Stimulated activated CD8-positive, alpha-beta memory T cell treated with anti-CD3 and anti-CD28 coated beads, Interleukin-12 subunit alpha, Interleukin-12 subunit beta, amount 100 ng/mL, for 24 hours (primary cell): ENCODE results near the gene PANK1.

Experiments used
- DNase-seq: peaks from one replicate; pipeline ENCODE4 v3.0.0-alpha.2; 2020; ENCODE audit errors: extremely low read depth

Gene PANK1

DNA sequence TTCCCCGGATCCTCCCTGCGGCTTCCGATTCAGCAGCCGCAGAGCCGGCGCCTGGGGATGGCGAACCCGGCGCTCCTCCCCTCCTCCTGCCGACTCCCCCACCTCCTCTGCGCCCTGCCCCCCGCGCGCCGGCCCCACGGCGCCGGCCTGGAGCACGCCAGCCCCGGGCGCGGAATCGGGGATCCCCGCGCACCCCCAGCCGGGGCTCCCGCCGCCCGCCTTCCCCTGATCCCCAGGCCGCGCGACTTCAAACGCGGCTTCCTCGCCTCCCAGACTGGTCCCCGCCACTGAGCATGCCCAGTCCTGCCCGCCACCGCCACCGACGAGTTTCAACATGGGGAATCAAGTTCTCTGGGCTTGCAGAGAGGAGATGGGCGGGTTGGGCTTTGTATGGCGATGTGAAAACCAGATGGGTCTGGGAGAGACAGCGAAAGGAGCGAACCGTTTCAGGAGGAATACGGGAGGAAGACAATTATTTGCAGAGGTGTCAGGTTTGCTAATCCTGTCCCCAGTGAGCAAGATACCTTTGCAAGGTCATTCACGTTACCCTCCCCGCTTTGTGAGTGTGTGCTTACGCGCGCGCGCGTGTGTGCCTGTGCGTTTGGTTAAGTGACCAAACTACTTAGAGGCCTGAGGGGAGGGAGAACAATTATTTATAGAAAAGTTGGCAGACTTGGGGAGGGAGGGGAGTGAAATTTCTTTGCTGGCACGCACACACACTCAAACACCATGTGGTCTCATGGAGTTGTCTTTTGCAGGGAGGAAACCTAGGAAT lies at the start of gene PANK1:
Gene PANK1, minus strand, starts transcription at position 276 of the 775 bp plus-strand sequence. CDS start 351 bp downstream, outside the sequence.
- peak; percentile 47 for DNase-seq

DNA sequence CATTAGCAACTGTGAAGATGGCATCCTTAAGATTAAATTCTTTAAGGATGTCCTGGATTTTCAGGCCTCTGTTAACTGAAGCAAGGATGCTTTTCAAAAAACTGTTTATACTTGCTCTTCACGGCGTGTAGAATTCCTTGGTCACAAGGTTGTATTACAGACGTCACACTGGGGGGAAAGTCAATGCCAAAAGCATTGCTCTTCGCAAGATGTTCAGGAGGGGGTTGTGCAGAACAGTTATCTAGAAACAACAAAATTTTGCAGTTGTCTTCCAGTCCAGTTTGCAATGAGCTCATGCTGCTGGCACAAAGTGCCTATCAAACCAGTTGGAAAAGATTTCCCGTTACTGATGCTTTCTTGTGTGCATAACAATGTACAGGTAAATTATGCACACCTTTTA lies 48.1 kb upstream of the PANK1 start:
- no peak for DNase-seq

DNA sequence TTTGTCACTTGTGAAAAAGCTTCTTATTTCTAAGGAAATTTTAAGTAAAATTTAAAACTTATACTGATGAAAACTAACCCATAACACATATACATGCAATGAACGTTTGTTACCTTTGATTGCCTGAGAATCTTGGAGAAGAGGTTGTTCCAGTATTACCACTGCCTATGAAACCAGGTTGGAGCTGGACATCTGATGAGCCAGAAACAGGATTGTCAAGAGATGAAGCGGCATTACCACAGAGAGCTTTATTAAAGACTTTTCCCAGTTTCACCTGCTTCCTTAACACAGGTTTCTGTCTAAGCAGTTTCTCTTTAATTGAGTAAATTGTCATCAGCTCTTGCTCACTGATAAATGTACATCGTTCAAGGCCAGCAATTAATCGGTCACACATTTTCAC lies 47.4 kb upstream of the PANK1 start:
- no peak for DNase-seq

DNA sequence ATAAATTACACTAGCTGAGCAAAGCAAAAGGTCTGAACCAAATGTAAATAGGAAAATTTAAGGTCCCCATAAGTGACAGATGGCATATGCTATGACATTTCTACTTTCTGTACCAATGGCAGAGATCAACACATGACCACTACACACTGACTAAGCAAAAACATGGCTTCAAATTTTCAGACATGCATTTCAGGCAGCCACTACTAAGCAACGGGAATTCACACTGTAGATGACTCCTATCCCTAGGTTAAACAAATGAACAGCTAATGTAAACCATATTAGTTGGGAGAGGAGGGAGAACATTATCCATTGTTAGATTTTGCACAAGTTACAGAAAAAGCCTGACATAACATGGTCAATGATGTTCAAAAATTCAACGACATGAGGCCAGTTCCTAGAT lies 45.0 kb upstream of the PANK1 start:
- no peak for DNase-seq

DNA sequence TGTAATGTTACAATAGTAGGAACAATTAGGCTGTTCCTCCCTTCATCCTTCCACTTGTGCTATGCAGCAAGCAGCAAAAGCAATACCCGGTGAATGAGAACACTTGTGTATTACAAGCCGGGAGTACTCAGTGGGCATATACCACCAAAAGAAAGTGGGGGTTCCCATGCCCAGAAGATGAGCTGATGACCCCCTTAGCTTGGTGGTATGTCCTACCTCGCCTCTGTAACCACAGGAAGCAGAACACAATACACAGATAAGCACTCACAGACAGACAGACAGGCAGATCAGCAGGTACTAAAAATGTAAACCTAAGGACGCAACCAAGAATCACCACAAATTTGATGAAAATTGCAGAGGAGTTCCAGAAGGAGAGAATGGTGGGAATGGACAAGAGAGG lies 40.9 kb upstream of the PANK1 start:
- no peak for DNase-seq

DNA sequence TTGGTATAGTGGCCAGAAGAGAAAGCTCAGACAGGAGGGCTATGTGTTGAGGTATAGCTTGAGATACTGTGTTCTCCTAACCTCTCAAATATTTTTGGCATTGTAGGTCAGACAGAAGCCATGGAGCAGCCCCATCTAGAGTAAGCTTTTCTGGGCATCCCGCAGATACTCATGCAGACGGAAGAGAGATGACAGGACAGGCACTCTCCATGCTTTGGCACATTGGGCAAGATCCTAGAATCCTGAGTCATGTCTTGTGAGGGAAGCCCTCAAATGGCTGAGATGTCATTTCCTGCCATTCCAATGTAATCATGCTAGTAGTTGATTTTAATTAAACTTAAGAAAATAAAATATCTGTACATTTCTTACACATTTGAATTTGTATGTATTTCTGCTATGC lies 39.6 kb upstream of the PANK1 start:
- DNase-seq, result no peak

DNA sequence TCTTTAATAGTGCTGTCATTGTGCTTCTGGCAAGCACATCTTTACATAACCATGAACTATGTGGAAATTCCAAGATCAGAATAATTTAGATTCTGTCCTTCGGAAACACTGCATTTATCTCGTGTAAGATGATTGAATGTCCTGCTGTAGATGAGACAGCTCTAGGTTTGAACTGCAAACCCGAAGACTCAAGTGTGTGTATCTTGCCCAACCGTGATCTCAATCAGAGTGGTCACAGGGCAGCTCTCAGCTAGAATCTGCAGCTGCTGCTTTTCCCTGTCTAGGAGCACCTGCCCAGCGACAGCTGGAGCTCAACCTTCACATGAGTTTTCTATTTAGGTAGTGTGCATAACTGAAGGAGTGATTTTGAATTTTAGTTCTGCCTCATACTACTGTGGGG lies 38.8 kb upstream of the PANK1 start:
- no peak for DNase-seq

DNA sequence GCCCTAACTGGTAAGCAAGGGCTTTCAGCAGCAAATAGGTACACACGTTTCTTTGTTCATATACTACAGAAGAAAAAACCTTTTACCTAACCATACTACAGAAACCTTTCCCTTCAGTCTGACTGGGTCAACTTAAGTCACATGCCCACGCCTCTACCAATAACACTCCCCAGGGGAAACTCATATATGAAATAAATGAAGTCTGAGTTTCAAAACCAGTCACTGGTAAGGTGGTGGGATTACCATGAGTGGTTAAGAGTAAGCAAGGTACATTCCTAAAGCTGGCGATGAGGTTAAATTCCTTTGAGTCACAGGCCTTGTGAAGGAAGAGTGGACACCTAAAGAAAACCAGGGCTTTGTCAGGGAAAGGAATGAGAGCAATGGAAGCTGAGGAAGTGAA lies 34.9 kb upstream of the PANK1 start:
- no peak for DNase-seq

DNA sequence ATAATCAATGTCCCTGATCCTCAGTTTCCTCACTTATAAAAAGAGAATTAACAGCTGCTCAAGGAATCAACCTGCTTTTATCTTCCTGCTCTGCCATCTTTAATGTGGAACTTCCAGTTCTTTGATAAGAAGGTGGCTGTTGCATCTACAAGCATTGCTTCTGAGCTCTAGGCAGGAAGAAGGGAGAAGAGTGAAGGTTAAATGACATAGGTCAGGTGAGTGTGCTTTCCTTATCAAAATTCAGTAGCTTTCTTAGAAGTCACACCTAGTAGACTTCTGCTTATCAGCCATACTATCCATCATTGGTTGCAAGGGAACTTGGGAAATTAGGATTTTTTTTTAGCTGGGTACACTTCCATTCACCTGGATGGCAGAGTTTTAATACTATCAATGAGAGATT lies 32.3 kb upstream of the PANK1 start:
- DNase-seq, result no peak

DNA sequence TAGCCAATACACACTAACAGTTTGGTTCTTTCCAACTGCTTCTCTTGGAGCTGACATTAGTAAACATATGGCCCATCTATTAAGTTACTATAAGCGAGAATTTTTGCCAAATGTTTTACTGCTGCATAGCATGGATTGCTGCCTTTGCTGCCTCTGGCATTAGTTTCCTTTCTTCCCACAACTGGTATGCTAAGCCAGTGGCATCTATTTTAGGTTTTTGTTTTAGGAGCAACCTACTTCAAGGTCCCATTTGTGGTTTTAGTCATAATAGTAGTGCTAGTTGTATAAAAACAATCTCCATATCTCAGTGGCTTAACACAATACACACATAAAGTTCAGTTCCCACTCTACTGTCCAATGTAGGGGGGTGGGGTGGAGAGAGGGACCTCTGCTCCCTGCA lies 25.9 kb upstream of the PANK1 start:
- DNase-seq, result no peak

DNA sequence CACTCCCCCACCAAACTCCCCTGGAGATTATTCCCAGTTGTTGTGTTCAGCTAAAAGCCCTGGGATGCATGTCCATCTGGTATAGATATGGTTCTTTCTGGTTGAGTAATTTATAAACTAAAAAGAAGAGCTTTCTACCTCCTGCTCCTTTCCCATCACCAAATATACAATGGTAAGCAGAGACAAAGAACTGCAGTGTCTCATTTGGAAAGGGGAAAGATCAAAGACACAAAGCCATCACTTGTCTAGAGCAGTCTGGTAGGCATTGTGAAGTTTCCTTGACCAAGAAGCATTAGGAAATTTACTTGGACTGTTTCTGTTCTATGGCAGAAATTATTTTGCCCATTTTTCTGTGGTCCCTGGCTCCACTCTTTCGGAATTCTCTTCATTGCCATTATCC lies 24.9 kb upstream of the PANK1 start:
- DNase-seq, result no peak

DNA sequence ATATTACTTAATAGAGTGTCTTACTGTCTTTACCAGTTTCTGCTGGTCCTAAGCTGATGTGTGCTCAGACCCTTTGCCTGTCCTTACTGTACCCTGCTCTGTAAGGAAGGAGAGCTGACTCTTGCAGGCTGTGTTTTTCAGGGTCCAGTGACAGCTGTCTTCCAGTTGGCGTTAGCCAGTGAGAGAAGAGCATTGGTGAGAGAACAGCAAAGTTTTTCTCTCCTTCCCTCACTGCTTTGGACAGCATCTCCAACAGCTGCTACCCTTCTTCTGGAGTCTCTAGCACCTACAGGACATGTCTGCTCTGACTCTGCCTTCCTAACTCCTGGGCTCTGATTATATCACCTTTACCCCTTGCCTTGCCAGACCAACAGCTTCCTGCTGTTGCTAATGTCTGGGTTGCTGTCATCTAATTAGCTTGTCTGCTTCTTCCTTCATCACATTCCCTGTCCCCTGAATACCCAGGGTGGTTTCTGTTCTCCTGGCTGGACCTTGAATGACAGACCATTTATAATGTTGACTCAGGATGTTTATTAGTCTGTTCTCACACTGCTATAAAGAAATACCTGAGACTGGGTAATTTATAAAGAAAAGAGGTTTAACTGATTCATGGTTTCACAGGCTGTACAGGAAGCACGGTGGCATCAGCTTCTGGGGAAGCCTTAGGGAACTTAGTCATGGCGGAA lies 23.5 kb upstream of the PANK1 start:
- DNase-seq, result no peak

DNA sequence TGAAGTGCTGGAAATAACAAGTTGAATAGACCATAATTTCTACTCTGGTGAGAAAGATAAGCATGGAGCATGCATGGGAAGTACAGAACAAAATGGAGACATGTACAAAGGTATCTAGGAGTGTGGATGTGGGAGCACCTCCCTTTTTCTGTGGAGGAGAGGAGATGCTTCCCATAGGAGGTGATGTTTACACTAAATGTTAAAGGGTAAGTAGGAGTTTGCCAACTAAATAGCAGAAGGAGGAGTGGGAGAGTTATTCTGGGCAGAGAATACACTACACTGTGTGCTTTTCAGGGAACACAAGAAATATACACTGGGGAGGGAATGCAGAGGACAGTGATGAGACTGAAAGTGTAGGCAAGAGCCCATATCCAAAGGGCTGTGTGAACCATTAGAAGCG lies 21.1 kb upstream of the PANK1 start:
- DNase-seq, result no peak

DNA sequence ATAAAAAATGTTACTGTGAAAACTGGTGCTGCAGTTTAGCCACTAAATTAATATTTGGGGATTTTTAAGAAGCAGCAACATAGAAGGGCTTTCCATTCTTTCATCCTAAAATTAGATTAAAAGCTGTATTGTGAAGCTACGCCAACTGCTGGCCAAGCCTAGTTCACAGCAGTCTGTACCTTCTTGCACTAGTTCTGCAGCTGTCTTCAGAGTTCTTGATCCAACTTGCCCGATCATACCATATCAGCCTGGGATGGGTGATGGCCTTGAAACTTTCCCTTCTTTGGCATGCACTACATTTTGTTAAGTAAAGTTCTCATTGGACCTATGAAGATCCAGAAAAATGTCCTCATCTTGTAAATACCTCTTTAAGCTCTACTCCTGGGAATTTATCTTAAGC lies 20.3 kb upstream of the PANK1 start:
- DNase-seq, result no peak

DNA sequence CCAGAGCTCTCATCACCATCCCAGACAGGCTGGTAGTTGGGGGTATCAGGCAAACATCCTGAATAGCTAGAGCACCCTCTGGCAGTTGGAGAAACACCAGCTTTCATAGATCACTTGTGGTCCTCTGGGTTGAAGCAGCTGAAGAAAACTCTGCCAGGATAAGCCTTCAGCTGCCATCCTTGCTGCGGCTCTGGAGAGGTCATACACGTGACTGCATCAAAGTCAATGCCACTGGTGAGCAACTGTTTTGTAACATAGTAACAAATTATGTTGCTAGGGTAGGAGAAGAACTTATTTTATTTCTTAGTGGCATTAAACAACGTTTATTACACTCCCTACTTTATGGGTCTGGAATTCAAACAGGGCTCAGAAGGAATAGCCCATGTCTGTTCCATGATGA lies 19.2 kb upstream of the PANK1 start:
- no peak for DNase-seq

DNA sequence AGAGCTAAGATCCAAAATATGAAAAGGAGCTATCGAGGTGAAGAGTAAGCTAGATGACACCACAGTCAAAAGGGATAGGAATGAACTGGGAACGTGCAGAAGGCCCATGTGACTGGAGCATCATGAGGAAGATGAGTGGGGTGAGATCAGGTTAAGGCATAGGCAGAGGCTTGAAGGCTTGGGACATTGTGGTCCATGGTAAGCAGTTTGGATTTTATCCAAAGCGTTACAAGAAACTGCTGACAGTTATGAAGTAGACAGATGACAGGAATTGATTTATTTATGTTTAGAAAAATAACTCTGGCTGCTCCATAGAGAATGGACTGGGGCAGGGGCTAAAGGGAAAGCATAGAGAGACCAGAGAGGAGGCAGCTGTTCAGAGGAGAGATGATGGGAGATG lies 18.1 kb upstream of the PANK1 start:
- DNase-seq, result no peak

DNA sequence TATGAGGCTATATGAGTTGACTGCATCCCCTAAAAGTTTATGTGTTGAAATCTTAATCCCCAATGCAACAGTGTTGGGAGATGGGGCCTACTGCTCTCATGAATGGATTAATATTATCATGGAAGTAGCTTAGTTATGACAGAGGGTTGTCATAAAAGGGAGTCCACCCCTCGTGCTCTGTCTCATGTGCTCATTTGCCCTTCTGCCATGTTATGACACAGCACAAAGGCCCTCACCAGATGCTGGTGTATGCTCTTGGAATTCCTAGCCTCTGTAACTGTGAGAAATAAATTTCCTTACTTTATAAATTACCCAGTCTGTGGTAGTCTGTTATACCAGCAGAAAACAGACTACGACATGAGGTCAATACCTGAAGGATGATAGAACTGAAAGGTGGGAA lies 17.6 kb upstream of the PANK1 start:
- no peak for DNase-seq

DNA sequence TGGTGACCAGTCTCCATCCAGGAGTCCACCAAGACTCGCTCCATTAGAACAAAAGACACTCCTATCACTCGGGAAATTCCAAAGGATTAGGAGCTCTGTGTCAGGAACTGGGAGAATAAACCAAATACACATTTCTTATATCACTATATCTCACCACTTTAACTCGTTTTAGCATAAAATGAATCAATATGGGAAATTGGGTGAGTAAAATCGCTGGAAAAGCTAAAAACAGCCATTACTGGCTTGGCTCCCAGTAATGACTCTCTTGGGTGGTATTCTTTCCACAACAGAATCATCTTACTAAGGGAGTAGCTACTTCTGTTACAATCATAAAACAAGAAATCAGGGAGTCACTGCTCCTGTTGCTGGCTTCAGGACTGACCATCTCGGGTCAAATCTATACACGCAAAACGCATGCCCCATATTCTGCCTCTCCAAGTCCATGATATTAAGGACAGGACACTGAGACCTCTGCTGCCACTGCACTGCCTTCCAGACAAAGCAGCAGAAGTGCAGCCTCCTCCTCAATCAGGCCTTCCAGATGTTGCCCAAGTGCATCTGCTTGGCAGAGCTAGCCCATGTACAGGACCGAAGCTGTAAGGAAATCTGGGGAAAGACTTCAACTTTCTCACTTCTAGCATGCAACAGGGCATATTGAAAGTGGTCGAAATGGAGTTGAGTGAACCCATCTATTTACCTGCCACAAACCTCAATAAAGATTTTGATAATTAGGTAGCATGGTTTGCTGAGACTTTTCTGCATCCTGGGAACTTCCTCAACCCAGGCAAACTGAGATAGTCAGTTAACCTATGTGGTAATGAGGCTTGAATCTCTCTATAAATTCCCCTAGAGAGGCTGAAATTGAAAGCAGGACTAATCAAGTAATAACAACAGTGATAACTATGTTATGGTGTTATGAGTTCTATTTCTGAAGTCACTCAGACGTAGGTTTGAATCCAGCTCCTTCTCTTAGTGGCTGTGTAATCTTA lies 14.4 kb upstream of the PANK1 start:
- no peak for DNase-seq

DNA sequence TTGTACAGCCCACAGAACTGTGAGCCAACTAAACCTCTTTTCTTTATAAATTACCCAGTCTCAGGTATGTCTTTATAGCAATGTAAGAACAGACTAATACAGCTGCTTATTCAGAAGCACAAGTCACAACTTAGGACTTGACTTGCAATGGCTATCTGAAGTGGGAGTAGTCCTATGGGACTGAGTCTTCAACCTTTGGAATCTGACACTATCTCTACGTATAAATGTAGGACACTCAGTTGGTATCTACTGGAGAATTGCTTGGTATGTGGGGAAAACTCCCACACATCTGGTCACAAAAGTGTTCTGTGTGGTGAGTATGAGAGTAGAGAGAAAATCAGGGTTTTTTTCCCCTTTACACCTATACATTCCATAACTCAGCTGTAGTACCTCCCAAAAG lies 12.3 kb upstream of the PANK1 start:
- DNase-seq, result no peak

DNA sequence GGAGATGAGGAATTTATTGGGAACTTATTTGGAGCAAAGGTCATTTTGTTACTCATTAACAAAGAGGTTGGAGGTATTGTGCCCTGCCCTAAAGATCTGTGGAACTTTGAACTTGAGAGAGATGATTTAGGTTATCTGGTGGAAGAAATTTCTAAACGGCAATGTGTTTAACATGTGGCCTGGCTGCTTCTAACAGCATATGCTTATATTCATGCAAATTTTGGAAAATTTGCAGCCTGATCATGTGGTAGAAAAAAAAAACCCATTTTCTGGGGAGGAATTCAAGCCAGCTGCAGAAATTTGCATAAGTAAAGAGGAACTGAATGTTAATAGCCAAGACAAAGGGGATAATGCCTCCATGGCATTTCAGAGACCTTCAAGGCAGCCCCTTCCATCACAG lies 10.7 kb upstream of the PANK1 start:
- no peak for DNase-seq

DNA sequence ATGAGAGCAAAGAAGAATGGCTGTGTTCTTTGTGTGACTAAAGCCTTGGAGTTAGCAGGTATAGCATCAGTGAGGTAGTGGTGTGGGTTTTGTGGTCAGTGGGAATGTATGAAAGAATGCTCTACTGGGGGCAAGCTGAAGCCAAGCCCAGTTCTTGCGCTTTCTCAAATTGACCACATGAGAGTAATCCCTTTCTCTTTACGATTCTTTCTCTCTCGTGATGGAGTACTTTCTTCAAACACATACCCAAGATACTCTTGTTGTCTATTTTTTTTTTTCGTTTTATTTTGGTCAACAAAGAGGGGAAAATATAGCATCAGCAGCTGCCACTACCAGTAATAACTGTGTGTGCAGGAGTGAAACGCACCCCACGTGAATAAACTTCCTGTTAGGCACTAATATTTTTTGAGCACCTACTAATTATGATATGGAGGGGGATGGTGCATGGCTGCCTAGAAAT lies 8.4 kb upstream of the PANK1 start:
- DNase-seq, result no peak

DNA sequence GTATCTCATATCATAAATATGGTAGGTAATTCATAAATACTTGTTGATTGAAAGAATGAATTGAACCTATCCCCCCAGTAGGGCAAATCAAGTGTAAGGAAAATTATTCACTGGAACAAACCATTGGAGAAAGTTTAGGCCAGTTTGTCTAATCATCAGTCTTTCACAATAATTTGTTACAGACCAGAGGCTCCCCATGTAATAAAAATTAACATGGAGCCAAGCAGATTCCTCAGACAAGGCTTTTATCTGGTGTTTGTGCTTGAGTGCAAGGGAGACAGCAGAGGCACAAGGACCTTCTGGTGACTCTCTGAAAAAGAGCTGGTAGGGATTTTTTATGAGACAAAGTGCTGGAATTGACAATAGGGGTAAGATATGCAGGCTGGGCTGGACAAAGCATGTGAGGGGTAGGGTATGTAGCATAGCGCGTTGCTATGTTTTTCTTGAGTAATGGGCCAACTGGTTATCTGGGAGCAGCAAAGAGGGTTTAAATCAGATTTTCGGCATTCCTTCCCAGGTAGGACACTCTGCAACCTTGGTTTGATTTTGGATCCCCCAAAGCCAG lies 7.8 kb upstream of the PANK1 start:
- no peak for DNase-seq
